Upper lobe of right lung (tissue), 1 donor: ENCODE results near the gene ASB10. TPM values are rescaled to one million over a fixed set of nuclear protein-coding genes. Genes with fewer than 3 reads are reported as not detected.

Experiments used
- ATAC-seq: fragments of 200-7000 bp; cut with Tn5 transposase; one replicate; pipeline ENCODE4 v1.9.1; 2020; ENCODE audit warnings: mild to moderate bottlenecking, moderate library complexity
- DNase-seq: peaks from one replicate; pipeline ENCODE4 v3.0.0-alpha.2; 2020
- H3K27ac ChIP-seq: fragments of 200-600 bp; one replicate; pipeline ENCODE4 v1.8.0; 2022
- H3K27me3 ChIP-seq: fragments of 200-600 bp; one replicate; pipeline ENCODE4 v1.8.0; 2022; ENCODE audit warnings: mild to moderate bottlenecking
- H3K36me3 ChIP-seq: fragments of 200-600 bp; one replicate; pipeline ENCODE4 v1.8.0; 2022
- H3K4me1 ChIP-seq: fragments of 200-600 bp; one replicate; pipeline ENCODE4 v1.8.0; 2022
- H3K4me3 ChIP-seq: fragments of 200-600 bp; one replicate; pipeline ENCODE4 v1.8.0; 2022; ENCODE audit warnings: mild to moderate bottlenecking
- H3K9me3 ChIP-seq: fragments of 200-600 bp; one replicate; pipeline ENCODE4 v1.8.0; 2022
- intact Hi-C: fragments of 100-400 bp; cut with DNase I; formaldehyde crosslinking; loops from one replicate; pipeline ENCODE4 v1.11.0; 2022
- total RNA-seq: library from RNA; stranded (reverse); fragmentation: NEBNext Ultra II Directional; extraction: Animal tissue kit (Norgen Biotek cat#: 25700); gene quantifications from one replicate; pipeline ENCODE4 v1.2.1, GENCODE V29; 2021
- TF ChIP-seq, protein P1 (sequence below): fragments of 200-600 bp; IDR thresholded peaks from one replicate; pipeline ENCODE4 v1.8.0; 2022; ENCODE audit warnings: antibody characterized with exemption
- donor health status: DM: no; HTN: yes; CAD: no; lungs with severe emphysema.

ASB10 gene
- total RNA-seq, 1 donor from 2014 or later: not detected

DNA sequence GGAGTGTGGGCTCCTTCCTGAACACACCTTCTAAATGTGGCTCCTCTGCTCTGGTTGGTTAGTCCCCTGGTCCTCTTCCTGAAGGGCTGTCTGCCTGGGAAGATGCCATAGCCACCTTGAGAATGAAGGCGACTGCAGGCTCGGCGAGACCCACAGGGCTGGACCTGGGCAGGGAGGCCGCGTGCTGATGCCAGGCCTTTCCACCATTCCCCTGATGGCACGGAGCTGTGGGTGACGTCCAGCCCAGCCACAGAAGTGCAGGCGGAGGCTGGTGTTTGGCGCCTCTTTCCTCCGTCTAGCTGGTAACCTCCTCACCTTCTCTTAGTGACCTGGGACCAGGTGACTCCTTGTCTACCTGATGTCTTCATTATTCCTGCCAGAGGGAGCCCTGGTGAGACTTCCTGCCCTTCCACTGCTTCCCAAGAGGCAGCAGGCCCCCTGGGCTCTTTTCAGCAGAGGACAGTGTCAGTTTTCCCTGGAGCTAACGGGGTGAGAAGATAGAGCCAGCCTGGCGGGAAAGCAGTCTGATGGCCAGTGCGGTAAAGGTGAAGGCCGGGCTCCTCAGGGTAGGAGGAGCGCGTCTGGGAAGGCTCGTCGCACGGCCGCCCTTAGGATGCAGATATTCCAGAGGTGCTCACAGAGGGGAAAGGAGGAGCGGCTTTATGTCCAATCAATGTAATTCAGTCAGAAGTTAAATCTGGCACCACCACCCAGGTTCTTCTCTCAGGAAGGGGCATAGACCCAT lies 54.4 kb downstream of the ASB10 start:
- peaks cover 94% of the 10 kb centered on the region for H3K36me3 ChIP-seq
- intact Hi-C loops: no loop called here
- H3K27ac ChIP-seq: no peak overlapping the region
- H3K27me3 ChIP-seq: no peaks in the 10 kb centered on the region
- no peak overlapping the region for H3K4me3 ChIP-seq
- DNase-seq (no peak), ATAC-seq (no peak)
- H3K4me1 ChIP-seq: no peaks in the 10 kb centered on the region
- no peaks in the 10 kb centered on the region for H3K9me3 ChIP-seq
- TF ChIP-seq, protein P1, sequence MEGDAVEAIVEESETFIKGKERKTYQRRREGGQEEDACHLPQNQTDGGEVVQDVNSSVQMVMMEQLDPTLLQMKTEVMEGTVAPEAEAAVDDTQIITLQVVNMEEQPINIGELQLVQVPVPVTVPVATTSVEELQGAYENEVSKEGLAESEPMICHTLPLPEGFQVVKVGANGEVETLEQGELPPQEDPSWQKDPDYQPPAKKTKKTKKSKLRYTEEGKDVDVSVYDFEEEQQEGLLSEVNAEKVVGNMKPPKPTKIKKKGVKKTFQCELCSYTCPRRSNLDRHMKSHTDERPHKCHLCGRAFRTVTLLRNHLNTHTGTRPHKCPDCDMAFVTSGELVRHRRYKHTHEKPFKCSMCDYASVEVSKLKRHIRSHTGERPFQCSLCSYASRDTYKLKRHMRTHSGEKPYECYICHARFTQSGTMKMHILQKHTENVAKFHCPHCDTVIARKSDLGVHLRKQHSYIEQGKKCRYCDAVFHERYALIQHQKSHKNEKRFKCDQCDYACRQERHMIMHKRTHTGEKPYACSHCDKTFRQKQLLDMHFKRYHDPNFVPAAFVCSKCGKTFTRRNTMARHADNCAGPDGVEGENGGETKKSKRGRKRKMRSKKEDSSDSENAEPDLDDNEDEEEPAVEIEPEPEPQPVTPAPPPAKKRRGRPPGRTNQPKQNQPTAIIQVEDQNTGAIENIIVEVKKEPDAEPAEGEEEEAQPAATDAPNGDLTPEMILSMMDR: no peak

- ATAC-seq: no peak
- no peaks in the 10 kb centered on the region for H3K9me3 ChIP-seq
- intact Hi-C loops: no loop called here
- no peak overlapping the region for H3K27ac ChIP-seq
- peaks cover 90% of the 10 kb centered on the region for H3K36me3 ChIP-seq
- TF ChIP-seq, protein P1: no peak
- no peak for DNase-seq
- H3K4me3 ChIP-seq: no peak overlapping the region
- no peaks in the 10 kb centered on the region for H3K27me3 ChIP-seq
- H3K4me1 ChIP-seq: no peaks in the 10 kb centered on the region
These were observed 55.3 kb downstream of the ASB10 start for GRCh38 chr7:151131592-151132293.

GRCh38 chr7:151131224-151131591 lies 55.8 kb downstream of the ASB10 start:
- Histone ChIP-seq H3K9me3 (no peaks in the 10 kb centered on the region), H3K4me3 (no peak overlapping the region), H3K27ac (no peak overlapping the region), H3K27me3 (no peaks in the 10 kb centered on the region), H3K36me3 (peaks cover 87% of the 10 kb centered on the region), H3K4me1 (no peaks in the 10 kb centered on the region)
- intact Hi-C loops: no loop called here
- TF ChIP-seq, protein P1: no peak
- DNase-seq (no peak), ATAC-seq (no peak)

- no peak for ATAC-seq
- TF ChIP-seq, protein P1: no peak
- Histone ChIP-seq H3K4me1 (no peaks in the 10 kb centered on the region), H3K9me3 (no peaks in the 10 kb centered on the region), H3K27me3 (no peaks in the 10 kb centered on the region), H3K4me3 (no peak overlapping the region), H3K36me3 (peaks cover 82% of the 10 kb centered on the region), H3K27ac (no peak overlapping the region)
- intact Hi-C loops: no loop called here
- DNase-seq: no peak
These were observed 56.3 kb downstream of the ASB10 start for GRCh38 chr7:151130741-151131157.

GRCh38 chr7:151129960-151130591 lies 57.0 kb downstream of the ASB10 start:
- intact Hi-C loops: no loop called here
- peaks cover 79% of the 10 kb centered on the region for H3K36me3 ChIP-seq
- H3K27ac ChIP-seq: no peak overlapping the region
- H3K27me3 ChIP-seq: no peaks in the 10 kb centered on the region
- ATAC-seq (no peak), DNase-seq (no peak)
- H3K4me1 ChIP-seq: no peaks in the 10 kb centered on the region
- no peak overlapping the region for H3K4me3 ChIP-seq
- H3K9me3 ChIP-seq: no peaks in the 10 kb centered on the region
- TF ChIP-seq, protein P1: no peak
